HepG2 (cell line): Measurements from ENCODE around the gene SLC35B4. TPM values are rescaled to one million over a fixed set of nuclear protein-coding genes. Genes with fewer than 3 reads are reported as not detected.
A peak's percentile ranks its signal among the peaks of the same experiment; 100 is the strongest.

Source experiments
- ATAC-seq: fragments of 200-7000 bp; cut with Tn5 transposase; 3 replicates; pipeline ENCODE4 v1.9.1; 2020; ENCODE audit warnings: mild to moderate bottlenecking, moderate library complexity
- BruUV-seq: library from RNA; stranded (reverse); fragments of 400-500 nt; replicated peaks from 2 replicates; lab custom pipeline; 2021; lab: Mats Ljungman, UMichigan
- CTCF ChIA-PET: fragments of 300-600 bp; formaldehyde crosslinking; extraction: SDS; loops from one replicate; lab custom pipeline; 2021; ENCODE audit warnings: low total read pairs, inconsistent platforms, low intra/inter-chr PET ratio; lab: Yijun Ruan, JAX
- POLR2A ChIA-PET: fragments of 350-600 bp; sonication (Branson Sonifier 250); formaldehyde crosslinking; loops from one replicate; lab custom pipeline; 2020; ENCODE audit warnings: antibody characterized with exemption, inconsistent platforms; lab: Yijun Ruan, JAX
- DNase-seq: peaks from one replicate; pipeline ENCODE4 v3.0.0-alpha.2; 2015; ENCODE audit warnings: low spot score
- FAIRE-seq: peaks from 3 replicates; lab custom pipeline; 2011; peaks lifted over from hg19 to GRCh38; lab: Jason Lieb, UNC
- H2AFZ ChIP-seq: one replicate; pipeline ENCODE4 v1.6.1; 2011; ENCODE audit warnings: low read length, inconsistent platforms
- H3K27ac ChIP-seq: fragments of 300-600 bp; 3 replicates; pipeline ENCODE4 v1.8.0; 2011; ENCODE audit warnings: mixed run types, mild to moderate bottlenecking, mixed read lengths, low read length, inconsistent platforms; ENCODE audit not compliant: insufficient read depth; ENCODE audit errors: extremely low read length
- H3K27me3 ChIP-seq, 2 experiments: fragments of 200-600 bp in 1 of 2; 2 replicates in 1 of 2; 3 replicates in 1 of 2; pipeline versions ENCODE4 v1.6.0 to v1.8.0; 2011; ENCODE audit warnings: low read length in 2 of 2, mild to moderate bottlenecking in 2 of 2, moderate library complexity in 2 of 2, inconsistent platforms in 1 of 2; ENCODE audit not compliant: insufficient read depth in 2 of 2, control insufficient read depth in 1 of 2
- H3K36me3 ChIP-seq, 2 experiments: fragments of 200-600 bp in 1 of 2; replicated peaks in 1 of 2; 2 replicates in 1 of 2; 3 replicates in 1 of 2; pipeline versions ENCODE4 v1.5.1 to v1.8.0; 2011; ENCODE audit warnings: low read length in 2 of 2, inconsistent platforms in 1 of 2; ENCODE audit not compliant: insufficient read depth in 2 of 2, control insufficient read depth in 1 of 2
- H3K4me1 ChIP-seq: 2 replicates; pipeline ENCODE4 v1.5.1; 2012; ENCODE audit warnings: low read length, inconsistent platforms; ENCODE audit not compliant: insufficient read depth
- H3K4me2 ChIP-seq: 2 replicates; pipeline ENCODE4 v1.6.0; 2011; ENCODE audit warnings: low read depth, low read length, inconsistent platforms
- H3K4me3 ChIP-seq, 3 experiments: fragments of 200-600 bp in 1 of 3; sonication (generic), shearing (Covaris generic) in 1 of 3; replicated peaks in 1 of 3; 2 replicates each; pipeline ENCODE4 v1.5.1; 2011 to 2016; ENCODE audit warnings: low read length in 3 of 3, inconsistent platforms in 2 of 3, low read depth in 2 of 3, mild to moderate bottlenecking in 2 of 3, control low read depth in 1 of 3, mixed read lengths in 1 of 3; ENCODE audit not compliant: insufficient read depth in 1 of 3
- H3K79me2 ChIP-seq: one replicate; pipeline ENCODE4 v1.6.1; 2011; ENCODE audit warnings: low read length, inconsistent platforms; ENCODE audit not compliant: insufficient read depth
- H3K9ac ChIP-seq: 2 replicates; pipeline ENCODE4 v1.6.0; 2011; ENCODE audit warnings: mild to moderate bottlenecking, low read depth, low read length, inconsistent platforms; ENCODE audit not compliant: insufficient read depth
- H3K9me3 ChIP-seq: 2 replicates; pipeline ENCODE4 v1.5.1; 2012; ENCODE audit warnings: mild to moderate bottlenecking, low read length
- H4K20me1 ChIP-seq: 2 replicates; pipeline ENCODE4 v1.6.0; 2011; ENCODE audit warnings: inconsistent platforms, mild to moderate bottlenecking, low read length, moderate library complexity; ENCODE audit not compliant: insufficient read depth
- CTCF ChIP-seq: sonication (generic); formaldehyde crosslinking; IDR thresholded peaks from 2 replicates; pipeline ENCODE4 v1.5.0; 2020; ENCODE audit warnings: mild to moderate bottlenecking, missing genetic modification reagents, moderate library complexity
- FOXC1 ChIP-seq: sonication (generic); formaldehyde crosslinking; IDR thresholded peaks from 2 replicates; pipeline ENCODE4 v1.8.0; 2022; ENCODE audit warnings: mild to moderate bottlenecking, missing genetic modification reagents, borderline replicate concordance
- GATAD1 ChIP-seq: IDR thresholded peaks from 2 replicates; pipeline ENCODE4 v1.6.1; 2016; ENCODE audit warnings: missing genetic modification reagents, missing compliant biosample characterization
- HOXD1 ChIP-seq: sonication (generic); formaldehyde crosslinking; IDR thresholded peaks from 2 replicates; pipeline ENCODE4 v1.5.0; 2020; ENCODE audit warnings: missing genetic modification reagents
- NFE2 ChIP-seq: sonication (generic); formaldehyde crosslinking; IDR thresholded peaks from 2 replicates; pipeline ENCODE4 v1.4.0; 2020; ENCODE audit warnings: missing genetic modification reagents
- SATB2 ChIP-seq: sonication (generic); formaldehyde crosslinking; IDR thresholded peaks from 2 replicates; pipeline ENCODE4 v1.5.0; 2020; ENCODE audit warnings: missing genetic modification reagents
- SMARCE1 ChIP-seq: fragments of 450-650 bp; IDR thresholded peaks from 2 replicates; pipeline ENCODE4 v1.6.1; 2017; ENCODE audit warnings: borderline replicate concordance
- ZNF264 ChIP-seq: sonication (generic); formaldehyde crosslinking; IDR thresholded peaks from 2 replicates; pipeline ENCODE4 v1.4.0; 2020; ENCODE audit warnings: missing genetic modification reagents
- ZNF296 ChIP-seq: sonication (generic); formaldehyde crosslinking; conservative IDR thresholded peaks from 2 replicates; pipeline ENCODE4 v1.5.0; 2020; ENCODE audit warnings: mild to moderate bottlenecking, missing genetic modification reagents
- ZNF383 ChIP-seq: sonication (generic); formaldehyde crosslinking; IDR thresholded peaks from 2 replicates; pipeline ENCODE4 v1.4.0; 2020; ENCODE audit warnings: missing genetic modification reagents, mild to moderate bottlenecking, borderline replicate concordance
- ZNF44 ChIP-seq: sonication (generic); formaldehyde crosslinking; IDR thresholded peaks from 2 replicates; pipeline ENCODE4 v1.5.1; 2020; ENCODE audit warnings: mild to moderate bottlenecking, missing genetic modification reagents
- ZNF441 ChIP-seq: sonication (generic); formaldehyde crosslinking; IDR thresholded peaks from 2 replicates; pipeline ENCODE4 v1.7.0; 2021; ENCODE audit warnings: missing genetic modification reagents, borderline replicate concordance
- ZNF552 ChIP-seq: sonication (generic); formaldehyde crosslinking; IDR thresholded peaks from 2 replicates; pipeline ENCODE4 v1.9.0; 2022; ENCODE audit warnings: missing genetic modification reagents, mild to moderate bottlenecking, borderline replicate concordance
- ZNF687 ChIP-seq: sonication (generic); formaldehyde crosslinking; IDR thresholded peaks from 2 replicates; pipeline ENCODE4 v1.5.1; 2020; ENCODE audit warnings: mild to moderate bottlenecking, missing genetic modification reagents, moderate library complexity
- ZNF776 ChIP-seq: sonication (generic); formaldehyde crosslinking; IDR thresholded peaks from 2 replicates; pipeline ENCODE4 v1.4.0; 2020; ENCODE audit warnings: mild to moderate bottlenecking, missing genetic modification reagents
- WGBS: methylation state at CpG from one replicate; pipeline ENCODE4 v1.1.6; 2017; ENCODE audit warnings: low lambda C conversion rate; 5-methylcytosine and 5-hydroxymethylcytosine counted together
- in situ Hi-C: cut with HindIII; loops from 2 replicates; pipeline ENCODE4 v1.10.0; 2017; ENCODE audit warnings: low pct_unique_long_range_greater_than_20kb; ENCODE audit not compliant: extremely low pct_ligation_motif_present
- intact Hi-C: fragments of 100-400 bp; cut with micrococcal nuclease; formaldehyde crosslinking; loops from one replicate; pipeline ENCODE4 v1.10.0; 2022; ENCODE audit not compliant: unreplicated experiment
- polyA plus RNA-seq, 8 experiments: library from polyadenylated mRNA; depleted of rRNA in 3 of 8; stranded (reverse) in 7 of 8; unstranded in 1 of 8; fragments of >200 nt; fragmentation: Illumina TruSeq in 4 of 8; extraction: Trizol in 4 of 8; gene quantifications; 2 replicates each; pipeline versions ENCODE4 v1.2.1 to v1.2.3, GENCODE V29; 2011 to 2016; ENCODE audit warnings: low read depth in 4 of 8, missing spikeins in 1 of 8, mixed read lengths in 1 of 8; ENCODE audit not compliant: insufficient read depth in 1 of 8
- total RNA-seq, 5 experiments: library from RNA; depleted of rRNA; stranded (reverse); fragments of >200 nt; fragmentation: Illumina TruSeq; extraction: Trizol; gene quantifications; 2 replicates each; pipeline ENCODE4 v1.2.3, GENCODE V29; 2016; ENCODE audit warnings: low read depth in 1 of 5
- TF ChIP-seq, protein P1 (sequence below): IDR thresholded peaks from 2 replicates; pipeline ENCODE4 v1.6.1; 2016
- TF ChIP-seq, protein P2 (sequence below): sonication (generic); formaldehyde crosslinking; IDR thresholded peaks from 2 replicates; pipeline ENCODE4 v1.5.1; 2020; ENCODE audit warnings: missing genetic modification reagents, mild to moderate bottlenecking, borderline replicate concordance

SLC35B4 gene
- total and polyA plus RNA-seq, 2 of the 13 experiments (the other 11 are each of a cell fraction or from before 2014, with no cell fraction given): 17.1 to 17.8 TPM

DNA sequence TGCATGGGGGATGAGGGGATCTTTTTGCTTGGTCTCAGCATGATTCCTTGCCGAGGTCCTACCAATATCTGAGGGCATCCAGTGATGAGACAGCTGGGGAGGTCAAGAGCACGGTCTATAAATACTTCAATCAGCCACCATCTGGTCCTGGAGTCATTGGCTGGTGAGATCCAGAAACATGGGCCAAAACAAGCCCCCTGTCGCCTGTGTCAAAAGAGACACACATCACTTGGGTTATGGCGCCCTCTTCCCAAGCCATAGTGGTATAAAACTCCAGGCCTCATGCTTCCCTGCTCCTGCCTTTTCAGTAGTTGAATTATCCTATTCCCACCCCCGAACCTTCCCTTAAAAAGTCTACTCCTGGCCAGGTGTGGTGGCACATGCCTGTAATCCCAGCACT is 60.9 kb downstream of the SLC35B4 start (continued):
- no peak for TF ChIP-seq ZNF383 (CRISPR knock-in tag)
- TF ChIP-seq HOXD1: no peak
- TF ChIP-seq, protein P1, sequence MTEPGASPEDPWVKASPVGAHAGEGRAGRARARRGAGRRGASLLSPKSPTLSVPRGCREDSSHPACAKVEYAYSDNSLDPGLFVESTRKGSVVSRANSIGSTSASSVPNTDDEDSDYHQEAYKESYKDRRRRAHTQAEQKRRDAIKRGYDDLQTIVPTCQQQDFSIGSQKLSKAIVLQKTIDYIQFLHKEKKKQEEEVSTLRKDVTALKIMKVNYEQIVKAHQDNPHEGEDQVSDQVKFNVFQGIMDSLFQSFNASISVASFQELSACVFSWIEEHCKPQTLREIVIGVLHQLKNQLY: no peak
- no peak for TF ChIP-seq SMARCE1
- TF ChIP-seq GATAD1 (CRISPR knock-in tag): no peak
- no peak for TF ChIP-seq ZNF776 (CRISPR knock-in tag)
- no peak for TF ChIP-seq ZNF296 (CRISPR knock-in tag)

- Histone ChIP-seq H4K20me1 (no peaks in the 10 kb centered on the region), H3K4me2 (no peak overlapping the region), H3K27ac (no peak overlapping the region), H3K79me2 (no peaks in the 10 kb centered on the region), H2AFZ (no peak overlapping the region), H3K36me3 (no peaks in the 10 kb centered on the region), H3K9ac (no peak overlapping the region), H3K4me3 (no peak overlapping the region), H3K4me1 (no peaks in the 10 kb centered on the region), H3K9me3 (no peaks in the 10 kb centered on the region), H3K27me3 (peaks cover 0 to 7% of the 10 kb centered on the region in 2 experiments; a peak in 1 of 5 replicates)
- TF ChIP-seq, protein P2, sequence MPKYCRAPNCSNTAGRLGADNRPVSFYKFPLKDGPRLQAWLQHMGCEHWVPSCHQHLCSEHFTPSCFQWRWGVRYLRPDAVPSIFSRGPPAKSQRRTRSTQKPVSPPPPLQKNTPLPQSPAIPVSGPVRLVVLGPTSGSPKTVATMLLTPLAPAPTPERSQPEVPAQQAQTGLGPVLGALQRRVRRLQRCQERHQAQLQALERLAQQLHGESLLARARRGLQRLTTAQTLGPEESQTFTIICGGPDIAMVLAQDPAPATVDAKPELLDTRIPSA (CRISPR knock-in tag): no peak
- TF ChIP-seq ZNF264 (peak; percentile 93), SATB2 (CRISPR knock-in tag) (no peak), NFE2 (CRISPR knock-in tag) (no peak), ZNF687 (CRISPR knock-in tag) (no peak), FOXC1 (no peak), ZNF44 (no peak), CTCF (CRISPR knock-in tag) (0 out of 2 replicates have a peak, but pooled peaks have one; percentile 29), ZNF441 (CRISPR knock-in tag) (no peak), ZNF552 (CRISPR knock-in tag) (no peak)
- FAIRE-seq (no peak), ATAC-seq (no peak), DNase-seq (no peak)
- ChIA-PET CTCF (no interaction called here), POLR2A (no interaction called here)
- intact Hi-C loops: no loop called here
- in situ Hi-C loops: no loop called here
- 71% methylated on average over 3 of the region's 3 CpGs for WGBS
- no TSS peak for BruUV-seq
Observed at GRCh38 chr7:134254311-134254710, 62.4 kb downstream of the SLC35B4 start.
